Posterior vena cava (tissue), 2 donors: ENCODE measurements around the gene TAP2. TPM values are rescaled to one million over a fixed set of nuclear protein-coding genes. Genes with fewer than 3 reads are reported as not detected.
"Not testable (repeated sequence)": the region's sequence is repeated elsewhere in the genome, so short reads cannot be mapped to it uniquely, and the experiment has no call there.

Source experiments
- DNase-seq: peaks from one replicate; pipeline ENCODE4 v3.0.0-alpha.2; 2020; ENCODE audit warnings: low spot score
- intact Hi-C, 2 donors: fragments of 100-400 bp; cut with DNase I; formaldehyde crosslinking; loops; one replicate each; pipeline versions ENCODE4 v1.14.1 to v1.14.2; 2022 to 2023
- total RNA-seq, 2 donors: library from RNA; stranded (reverse); fragmentation: NEBNext Ultra II Directional; extraction: Animal tissue kit (Norgen Biotek cat#: 25700); gene quantifications; one replicate each; pipeline ENCODE4 v1.2.1, GENCODE V29; 2021
- donor health status: DM: yes; HTN: yes; CAD: no.
- donor health status: DM: yes; HTN: yes; CAD: no.

Gene TAP2
- total RNA-seq, 2 donors from 2014 or later, result 23.3 to 27.4 TPM

GRCh38 chr6:32807020-32807580 is 31.4 kb downstream of the TAP2 start:
- no peak for DNase-seq
- intact Hi-C loops, result no loop called here

DNA sequence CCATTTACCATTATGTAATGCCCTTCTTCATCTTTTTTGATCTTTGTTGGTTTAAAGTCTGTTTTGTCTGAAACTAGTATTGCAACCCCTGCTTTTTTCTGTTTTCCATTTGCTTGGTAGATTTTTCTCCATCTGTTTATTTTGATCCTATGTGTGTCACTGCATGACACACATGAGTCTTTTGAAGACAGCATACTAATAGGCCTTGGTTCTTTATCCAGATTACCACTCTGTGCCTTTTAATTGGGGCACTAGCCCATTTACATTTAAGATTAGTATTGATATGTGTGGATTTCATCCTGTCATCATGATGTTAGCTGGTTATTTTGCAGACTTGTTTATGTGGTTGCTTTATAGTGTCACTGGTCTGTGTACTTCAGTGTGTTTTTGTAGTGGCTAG is 33.1 kb downstream of the TAP2 start:
- intact Hi-C loops, DNase-seq: not testable (repeated sequence)

DNA sequence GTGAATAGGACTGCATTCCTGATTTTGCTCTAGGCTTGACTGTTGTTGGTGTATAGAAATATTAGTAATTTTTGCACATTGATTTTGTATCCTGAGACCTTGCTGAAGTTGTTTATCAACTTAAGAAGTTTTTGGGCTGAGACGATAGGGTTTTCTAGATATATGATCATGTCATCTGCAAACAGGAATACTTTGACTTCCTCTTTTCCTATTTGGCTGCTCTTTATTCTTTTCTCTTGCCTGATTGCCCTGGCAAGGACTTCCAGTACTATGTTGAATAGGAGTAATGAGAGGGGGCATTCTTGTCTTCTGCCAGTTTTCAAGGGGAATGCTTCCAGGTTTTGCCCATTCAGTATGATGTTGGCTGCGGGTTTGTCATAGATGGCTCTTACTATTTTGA is 35.1 kb downstream of the TAP2 start:
- no peak for DNase-seq
- intact Hi-C loops, result no loop called here

DNA sequence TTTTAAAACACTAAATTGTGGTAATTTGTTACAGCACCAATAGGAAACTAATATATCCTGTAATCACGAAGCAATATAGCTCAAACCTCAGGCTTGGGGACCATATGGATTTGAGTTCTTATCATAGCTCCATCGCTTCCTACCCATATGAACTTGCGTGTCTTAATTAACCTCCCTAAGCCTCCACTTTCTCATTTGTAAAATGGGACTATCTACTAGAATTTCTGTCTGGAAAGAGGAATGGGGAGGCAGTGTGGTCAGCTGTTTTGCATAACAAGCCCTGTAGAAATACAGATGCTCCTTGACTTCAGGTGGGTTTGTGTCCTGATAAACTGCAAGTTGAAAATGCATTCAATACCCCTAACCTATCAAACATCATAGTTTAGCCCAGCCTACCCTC is 38.8 kb downstream of the TAP2 start:
- intact Hi-C loops, result loop anchor here (5.0 to 10.0 kb wide), 2 partner anchors 385 to 387 kb away; no protein-coding TSS in a partner anchor
- DNase-seq, result no peak

- intact Hi-C loops, result loop anchor here (5.0 to 10.0 kb wide), 2 partner anchors 384 to 387 kb away; no protein-coding TSS in a partner anchor
- no peak for DNase-seq
These were observed 39.4 kb downstream of the TAP2 start for GRCh38 chr6:32799168-32799567.

- intact Hi-C loops, result loop anchor here (5.0 to 10.0 kb wide), 2 partner anchors 382 to 385 kb away; no protein-coding TSS in a partner anchor
- peak; percentile 93 for DNase-seq
These were observed 41.4 kb downstream of the TAP2 start for GRCh38 chr6:32796848-32797776.

GRCh38 chr6:32794510-32794909 is 44.0 kb downstream of the TAP2 start:
- intact Hi-C loops, result loop anchor here in 1 of 2 donors (10.0 kb wide), 1 partner anchor 380 kb away; no protein-coding TSS in a partner anchor

DNA sequence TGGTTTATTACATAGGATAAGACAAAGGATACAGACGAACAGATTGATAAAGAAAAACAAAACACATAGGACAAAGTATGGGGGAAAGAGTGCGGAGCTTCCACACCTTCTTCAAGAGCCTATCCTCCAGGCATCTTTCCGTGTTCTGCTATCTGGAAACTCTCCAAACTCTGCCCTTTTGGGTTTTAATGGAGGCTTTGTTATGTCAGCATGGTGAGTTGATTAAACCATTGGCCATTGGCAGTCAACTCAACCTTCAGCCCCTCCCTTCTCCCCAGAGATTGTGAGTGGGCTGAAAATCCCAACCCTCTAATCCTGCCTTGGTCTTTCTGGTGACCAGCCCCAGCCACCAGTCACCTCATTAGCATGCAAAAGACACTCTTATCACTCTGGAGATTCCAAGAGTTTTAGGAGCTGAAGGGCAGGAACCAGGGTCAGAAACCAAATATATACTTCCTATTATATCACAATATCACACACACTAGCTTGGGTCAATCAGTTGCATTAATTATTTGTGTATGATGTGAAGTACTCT is 45.6 kb downstream of the TAP2 start:
- intact Hi-C loops, result loop anchor here in 1 of 2 donors (2.0 to 10.0 kb wide), 2 partner anchors 90 to 378 kb away; no protein-coding TSS in a partner anchor

More at GRCh38 chr6:32794510-32794909, 44.0 kb downstream of the TAP2 start:
- DNase-seq, result no peak

DNA sequence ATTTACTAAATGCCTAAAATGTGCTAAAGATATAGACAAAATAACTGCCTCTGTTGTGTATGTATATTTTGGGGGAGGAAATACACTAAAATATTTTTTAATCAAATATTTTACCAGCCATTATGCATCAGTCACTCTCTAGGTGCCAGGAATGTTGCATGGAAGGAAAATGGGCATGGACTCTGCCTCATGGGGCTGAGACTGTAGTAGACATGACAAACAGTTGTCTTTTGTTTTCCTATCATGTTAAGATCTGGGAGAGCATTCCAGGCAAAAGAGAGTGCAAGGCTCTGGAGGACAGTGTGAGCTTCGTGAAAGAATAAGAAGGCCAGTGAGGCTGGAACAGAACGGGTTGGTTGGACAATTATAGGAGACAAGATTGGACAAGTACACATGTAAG is 48.2 kb downstream of the TAP2 start:
- no peak for DNase-seq
- intact Hi-C loops, result loop anchor here in 1 of 2 donors (10.0 kb wide), 1 partner anchor 376 kb away; no protein-coding TSS in a partner anchor

More for the DNA sequence above, 45.6 kb downstream of the TAP2 start:
- DNase-seq, result no peak

Other genes with a start within 250 kb of the TAP2 start
- 10 to 100 TPM; 78.2 to 91.3 TPM for gene HLA-DRB1, start 248.9 kb downstream of the TAP2 start, total RNA-seq
- gene HLA-DQA1, start 201.3 kb downstream of the TAP2 start, total RNA-seq, result 10 to 100 TPM in 1 of 2 donors, 1 to 10 TPM in 1; 8.7 to 10.8 TPM
- 10 to 100 TPM in 1 of 2 donors, 1 to 10 TPM in 1; 4.2 to 13.8 TPM for gene HLA-DQB1, start 172.1 kb downstream of the TAP2 start, total RNA-seq
- 1 to 10 TPM in 1 of 2 donors, under 1 TPM in 1; 0.52 to 1.1 TPM for gene HLA-DQA2, start 97.3 kb downstream of the TAP2 start, total RNA-seq
- gene HLA-DQB2, start 75.2 kb downstream of the TAP2 start, total RNA-seq, result 1 to 10 TPM; 2.0 to 4.3 TPM
- gene HLA-DOB, start 21.7 kb downstream of the TAP2 start, total RNA-seq, result under 1 TPM; 0.19 to 0.69 TPM
- 10 to 100 TPM; 37.7 to 42.8 TPM for gene PSMB8, start 5.3 kb upstream of the TAP2 start, total RNA-seq
- gene TAP1, start 15.0 kb upstream of the TAP2 start, total RNA-seq, result 10 to 100 TPM; 30.2 to 47.3 TPM
- 10 to 100 TPM; 23.9 to 25.6 TPM for gene PSMB9, start 15.5 kb upstream of the TAP2 start, total RNA-seq
- gene HLA-DMB, start 102.3 kb upstream of the TAP2 start, total RNA-seq, result 10 to 100 TPM in 1 of 2 donors, 1 to 10 TPM in 1; 8.0 to 19.2 TPM
- gene HLA-DMA, start 114.4 kb upstream of the TAP2 start, total RNA-seq, result 10 to 100 TPM; 16.1 to 35.0 TPM
- 100 to 1,000 TPM; 125 to 129 TPM for gene BRD2, start 129.9 kb upstream of the TAP2 start, total RNA-seq
- 1 to 10 TPM; 3.1 to 3.5 TPM for gene HLA-DOA, start 170.9 kb upstream of the TAP2 start, total RNA-seq
- 10 to 100 TPM; 44.4 to 84.9 TPM for gene HLA-DPA1, start 234.9 kb upstream of the TAP2 start, total RNA-seq
- gene HLA-DPB1, start 237.3 kb upstream of the TAP2 start, total RNA-seq, result 10 to 100 TPM; 37.4 to 63.9 TPM